A673 (cell line): ENCODE measurements around the gene MLPH. TPM values are rescaled to one million over a fixed set of nuclear protein-coding genes. Genes with fewer than 3 reads are reported as not detected.

ENCODE experiments used
- BruUV-seq: library from RNA; stranded (reverse); fragments of 400-500 nt; replicated peaks from 2 replicates; lab custom pipeline; 2021; lab: Mats Ljungman, UMichigan
- CTCF ChIA-PET: fragments of 300-600 bp; sonication (Branson Sonifier 250); formaldehyde crosslinking; loops from one replicate; lab custom pipeline; 2022; ENCODE audit warnings: antibody characterized with exemption; lab: Charles Lee
- POLR2A ChIA-PET: fragments of 300-600 bp; sonication (Branson Sonifier 250); formaldehyde crosslinking; loops from one replicate; lab custom pipeline; 2022; ENCODE audit warnings: antibody characterized with exemption; ENCODE audit not compliant: low non-redundant PET; lab: Charles Lee
- DNase-seq: peaks from one replicate; pipeline ENCODE4 v3.0.0-alpha.2; 2015; ENCODE audit warnings: low spot score
- H3K27ac ChIP-seq: fragments of 200-600 bp; sonication (generic); 2 replicates; pipeline ENCODE4 v1.5.1; 2016; ENCODE audit warnings: mixed run types, low read depth, mild to moderate bottlenecking, mixed read lengths, antibody characterized with exemption, low read length; ENCODE audit not compliant: poor library complexity, severe bottlenecking
- H3K27me3 ChIP-seq: fragments of 200-600 bp; sonication (generic); replicated peaks from 2 replicates; pipeline ENCODE4 v1.6.1; 2017; ENCODE audit warnings: mixed run types, low read depth, mild to moderate bottlenecking, mixed read lengths, antibody characterized with exemption, low read length; ENCODE audit not compliant: insufficient read depth, poor library complexity
- H3K36me3 ChIP-seq: fragments of 200-600 bp; sonication (generic); 2 replicates; pipeline ENCODE4 v1.6.1; 2016; ENCODE audit warnings: mixed run types, mild to moderate bottlenecking, mixed read lengths, antibody characterized with exemption, low read length; ENCODE audit not compliant: insufficient read depth, poor library complexity, severe bottlenecking
- H3K4me1 ChIP-seq: fragments of 200-600 bp; sonication (generic); 2 replicates; pipeline ENCODE4 v1.6.1; 2017; ENCODE audit warnings: mixed run types, mild to moderate bottlenecking, mixed read lengths, antibody characterized with exemption, low read length; ENCODE audit not compliant: insufficient read depth, poor library complexity, severe bottlenecking
- H3K4me3 ChIP-seq: fragments of 200-600 bp; sonication (generic); 2 replicates; pipeline ENCODE4 v1.5.1; 2016; ENCODE audit warnings: low read depth, mixed run types, mild to moderate bottlenecking, mixed read lengths, low read length; ENCODE audit not compliant: poor library complexity, severe bottlenecking
- H3K9me3 ChIP-seq: fragments of 200-600 bp; sonication (generic); 2 replicates; pipeline ENCODE4 v1.6.1; 2016; ENCODE audit warnings: mixed run types, low read depth, mild to moderate bottlenecking, mixed read lengths, antibody characterized with exemption, low read length; ENCODE audit not compliant: poor library complexity, severe bottlenecking
- CTCF ChIP-seq: fragments of 300-800, 200-600 bp; sonication (generic); conservative IDR thresholded peaks from 2 replicates; pipeline ENCODE4 v1.5.1; 2017; ENCODE audit warnings: low read depth, mild to moderate bottlenecking, antibody characterized with exemption, low read length, moderate library complexity, mixed read lengths
- EZH2 ChIP-seq: fragments of 200-600 bp; sonication (generic); IDR thresholded peaks from 2 replicates; pipeline ENCODE4 v1.6.1; 2017; ENCODE audit warnings: borderline replicate concordance, low read depth, mild to moderate bottlenecking, mixed read lengths, antibody characterized with exemption, low read length; ENCODE audit not compliant: poor library complexity, severe bottlenecking
- intact Hi-C: fragments of 100-400 bp; cut with micrococcal nuclease; formaldehyde crosslinking; loops from one replicate; pipeline ENCODE4 v1.10.0; 2022; ENCODE audit not compliant: unreplicated experiment
- total RNA-seq: library from RNA; stranded (reverse); gene quantifications from 2 replicates; pipeline ENCODE4 v1.2.3, GENCODE V29; 2021

Gene MLPH
- total RNA-seq, 1 experiment from 2014 or later, result not detected

- no peak overlapping the region for H3K4me3 ChIP-seq
- peaks cover 6% of the 10 kb centered on the region for H3K4me1 ChIP-seq
- H3K27me3 ChIP-seq, result no peaks in the 10 kb centered on the region
- ChIA-PET POLR2A (no interaction called here), CTCF (no interaction called here)
- no peak overlapping the region for H3K27ac ChIP-seq
- H3K36me3 ChIP-seq, result no peaks in the 10 kb centered on the region
- no peaks in the 10 kb centered on the region for H3K9me3 ChIP-seq
- no peak for DNase-seq
- intact Hi-C loops, result no loop called here
- TF ChIP-seq EZH2 (no peak), CTCF (no peak)
- BruUV-seq, result no TSS peak
Observed at GRCh38 chr2:237469849-237470248, 17.2 kb upstream of the MLPH start.

GRCh38 chr2:237470914-237471313 lies 16.1 kb upstream of the MLPH start:
- no peak for TF ChIP-seq CTCF
- TF ChIP-seq EZH2, result no peak

GRCh38 chr2:237471438-237472186 lies 15.4 kb upstream of the MLPH start:
- Histone ChIP-seq H3K4me1 (peaks cover 6% of the 10 kb centered on the region), H3K4me3 (no peak overlapping the region), H3K9me3 (no peaks in the 10 kb centered on the region), H3K27me3 (peaks cover 9% of the 10 kb centered on the region), H3K36me3 (no peaks in the 10 kb centered on the region), H3K27ac (no peak overlapping the region)
- peak; percentile 29 for DNase-seq
- POLR2A ChIA-PET, result no interaction called here
- no TSS peak for BruUV-seq
- CTCF ChIA-PET, result no interaction called here
- TF ChIP-seq CTCF (peak; percentile 31; the same call in 1 of the 2 replicates), EZH2 (no peak)
- intact Hi-C loops, result no loop called here

More at GRCh38 chr2:237470914-237471313, 16.1 kb upstream of the MLPH start:
- BruUV-seq, result no TSS peak
- Histone ChIP-seq H3K36me3 (no peaks in the 10 kb centered on the region), H3K4me1 (peaks cover 6% of the 10 kb centered on the region), H3K4me3 (no peak overlapping the region), H3K27ac (no peak overlapping the region), H3K9me3 (no peaks in the 10 kb centered on the region), H3K27me3 (peaks cover 2% of the 10 kb centered on the region)
- POLR2A ChIA-PET, result no interaction called here
- intact Hi-C loops, result no loop called here
- no peak for DNase-seq
- CTCF ChIA-PET, result no interaction called here
